Activated CD8-positive, alpha-beta memory T cell treated with anti-CD3 and anti-CD28 coated beads for 24 hours (primary cell): ENCODE measurements around the gene ASB3.
"Not testable (repeated sequence)": the region's sequence is repeated elsewhere in the genome, so short reads cannot be mapped to it uniquely, and the experiment has no call there.

Source experiments
- DNase-seq: peaks from one replicate; pipeline ENCODE4 v3.0.0-alpha.2; 2020

ASB3 gene

DNA sequence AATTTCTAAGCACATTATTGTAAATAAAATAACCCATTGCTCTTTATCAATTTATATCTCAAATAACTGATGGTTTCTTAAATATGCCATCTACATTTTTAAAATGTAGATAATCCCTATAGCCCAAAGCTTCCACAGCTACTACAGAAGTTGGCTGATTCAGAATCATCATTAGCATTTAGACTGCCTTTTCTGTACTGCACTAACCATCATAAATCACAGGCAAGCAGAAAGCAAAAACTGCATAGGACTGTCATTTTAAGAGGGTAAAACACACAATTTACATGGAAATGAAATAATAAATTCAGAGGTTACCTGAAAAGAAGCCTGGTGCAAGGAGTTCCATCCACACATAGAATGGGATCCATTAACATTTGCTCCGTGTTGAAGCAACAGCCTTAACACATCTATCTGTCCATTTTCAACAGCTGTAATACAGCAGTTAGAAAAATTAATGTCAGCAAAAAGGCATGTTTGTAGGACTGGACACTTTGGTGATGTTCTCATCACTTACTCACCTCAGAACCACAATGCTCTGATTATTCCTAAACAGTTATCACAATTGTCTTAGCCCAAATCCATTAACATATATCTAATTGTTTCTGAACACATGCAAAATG, 57.5 kb downstream of the ASB3 start:
- DNase-seq, result no peak

DNA sequence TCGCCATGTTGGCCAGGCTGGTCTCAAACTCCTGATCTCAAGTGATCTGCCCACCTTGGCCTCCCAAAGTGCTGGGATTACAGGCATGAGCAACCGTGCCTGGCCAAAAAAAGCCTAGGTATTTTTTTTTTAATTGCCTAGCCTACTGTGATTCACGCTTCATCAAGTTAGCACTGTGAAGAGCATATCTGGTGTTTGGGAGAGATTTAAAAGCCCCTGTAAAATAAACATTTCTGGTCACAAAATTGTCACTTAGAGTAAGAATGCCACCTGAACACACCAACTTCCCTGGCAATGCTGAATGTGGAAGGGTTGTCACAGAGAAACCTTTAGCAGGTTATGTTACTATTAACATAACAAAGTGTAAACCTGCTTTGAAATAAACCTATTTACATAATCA, 58.8 kb downstream of the ASB3 start:
- no peak for DNase-seq

DNA sequence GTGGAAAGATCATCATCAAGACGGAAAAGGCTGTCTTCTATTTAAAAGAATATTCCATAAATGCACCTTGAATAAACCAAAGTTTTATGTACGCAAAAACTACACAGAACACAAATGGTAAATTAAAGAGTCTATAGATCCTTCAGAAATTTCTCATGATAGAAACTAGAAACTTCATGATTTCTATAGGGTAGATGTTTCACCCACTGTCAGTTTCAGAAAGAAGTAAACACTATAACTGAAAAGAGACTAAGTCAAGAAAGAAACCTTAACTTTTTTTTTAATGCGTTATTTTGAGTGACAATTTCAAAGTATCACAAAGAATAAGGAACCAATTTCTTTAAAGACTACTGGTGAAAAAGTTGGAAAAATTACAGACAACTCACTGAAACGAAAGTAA, 61.1 kb downstream of the ASB3 start:
- DNase-seq, result no peak

DNA sequence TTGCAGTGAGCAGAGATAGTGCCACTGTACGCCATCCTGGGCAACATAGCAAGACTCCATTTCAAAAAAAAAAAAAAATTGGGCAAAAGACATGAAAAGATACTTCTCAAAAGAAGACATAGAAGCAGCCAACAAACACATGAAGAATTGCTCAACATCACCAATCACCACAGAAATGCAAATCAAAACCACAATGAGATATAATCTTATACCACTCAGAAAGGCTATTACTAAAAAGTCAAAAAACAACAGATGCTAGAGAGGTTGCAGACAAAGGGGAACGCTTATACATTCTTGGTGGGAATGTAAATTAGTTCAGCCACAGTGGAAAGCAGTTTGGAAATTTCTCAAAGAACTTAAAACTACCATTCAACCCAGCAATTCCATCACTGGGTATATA, 62.2 kb downstream of the ASB3 start:
- DNase-seq, result no peak

DNA sequence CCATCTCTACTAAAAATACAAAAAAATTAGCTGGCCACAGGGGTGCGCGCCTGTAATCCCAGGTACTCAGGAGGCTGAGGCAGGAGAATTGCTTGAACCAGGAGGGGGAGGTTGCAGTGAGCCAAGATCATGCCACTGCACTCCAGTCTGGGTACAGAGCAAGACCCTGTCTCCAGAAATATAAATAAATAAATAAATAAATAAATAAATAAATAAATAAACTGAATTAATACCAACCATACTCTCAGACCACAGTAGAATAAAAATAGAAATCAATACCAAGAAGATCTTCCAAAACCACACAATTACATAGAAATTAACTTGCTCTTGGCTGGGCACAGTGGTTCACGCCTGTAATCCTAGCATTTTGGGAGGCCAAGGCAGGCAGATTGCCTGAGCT, 65.8 kb downstream of the ASB3 start:
- not testable (repeated sequence) for DNase-seq

DNA sequence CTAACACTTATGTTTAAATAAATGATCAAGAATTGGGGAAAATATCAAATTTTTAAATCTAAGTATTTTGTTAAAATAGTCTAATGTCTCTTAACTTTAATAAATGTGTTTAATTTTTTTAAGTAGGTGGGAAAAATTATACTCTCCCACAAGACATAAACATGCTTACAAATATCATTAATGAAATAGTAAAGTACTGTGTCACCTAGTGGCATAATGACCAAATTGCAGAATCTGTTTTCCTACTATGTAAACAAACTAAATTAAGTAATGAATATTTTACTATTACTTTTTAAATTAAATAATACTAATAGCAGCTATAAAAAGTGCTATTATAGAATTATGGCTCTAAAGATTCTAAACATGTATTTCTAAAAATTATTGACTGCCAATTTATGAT, 71.2 kb downstream of the ASB3 start:
- DNase-seq, result no peak

DNA sequence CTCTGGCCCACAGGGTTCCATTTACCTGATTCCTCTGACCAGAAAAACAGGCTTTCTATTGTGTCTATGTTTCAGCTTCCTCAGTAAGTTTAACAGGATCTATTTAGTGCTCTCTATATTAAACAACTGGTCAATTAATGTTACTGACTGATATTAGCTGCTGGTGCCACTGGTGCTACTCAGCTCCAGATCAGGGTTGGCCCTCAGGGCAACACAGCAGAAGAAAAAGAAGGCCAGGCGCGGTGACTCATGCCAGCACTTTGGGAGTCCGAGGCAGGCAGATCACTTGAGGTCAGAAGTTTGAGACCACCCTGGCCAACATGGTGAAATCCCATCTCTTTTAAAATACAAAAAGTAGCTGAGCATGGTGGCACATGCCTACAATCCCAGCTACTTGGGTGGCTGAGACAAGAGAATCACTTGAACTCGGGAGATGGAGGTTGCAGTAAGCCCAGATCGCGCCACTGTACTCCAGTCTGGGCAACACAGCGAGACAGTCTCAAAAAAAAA, 75.4 kb downstream of the ASB3 start:
- DNase-seq, result no peak

DNA sequence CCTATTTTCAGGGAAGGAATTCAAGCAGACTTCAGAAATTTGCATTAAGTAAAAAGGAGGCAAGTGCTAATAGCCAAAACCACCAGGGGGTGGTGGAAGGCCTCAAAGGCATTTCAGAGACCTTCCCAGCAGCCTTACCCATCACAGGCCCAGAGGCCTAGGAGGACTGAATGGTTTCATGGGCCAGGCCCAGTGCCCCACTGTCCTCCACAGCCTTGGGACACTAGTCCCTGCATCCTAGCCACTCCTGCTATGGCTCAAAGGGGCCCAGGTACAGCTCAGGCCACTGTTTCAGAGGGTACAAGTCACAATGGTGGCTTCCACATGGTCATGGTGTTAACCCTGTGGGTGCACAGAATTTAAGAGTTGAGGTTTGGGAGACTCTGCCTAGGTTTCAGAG, 77.8 kb downstream of the ASB3 start:
- no peak for DNase-seq

DNA sequence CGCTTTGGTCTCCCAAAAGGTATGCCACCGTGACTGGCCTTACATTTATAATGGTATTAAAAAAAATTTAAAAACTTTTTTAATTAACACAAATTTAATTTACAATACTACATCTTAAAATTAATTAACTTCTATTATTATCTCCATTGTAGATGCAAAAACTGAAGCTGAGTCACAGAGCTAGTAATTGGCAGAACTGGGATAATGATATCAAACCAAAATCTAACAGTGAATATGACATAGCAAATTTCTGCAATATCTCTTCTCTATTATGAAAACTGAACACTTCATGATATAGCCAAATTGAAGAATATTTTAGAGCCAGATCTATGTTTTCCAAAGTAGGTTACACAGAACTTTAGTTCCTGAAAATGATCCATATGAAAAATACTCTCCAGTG, 85.5 kb downstream of the ASB3 start:
- DNase-seq, result no peak

DNA sequence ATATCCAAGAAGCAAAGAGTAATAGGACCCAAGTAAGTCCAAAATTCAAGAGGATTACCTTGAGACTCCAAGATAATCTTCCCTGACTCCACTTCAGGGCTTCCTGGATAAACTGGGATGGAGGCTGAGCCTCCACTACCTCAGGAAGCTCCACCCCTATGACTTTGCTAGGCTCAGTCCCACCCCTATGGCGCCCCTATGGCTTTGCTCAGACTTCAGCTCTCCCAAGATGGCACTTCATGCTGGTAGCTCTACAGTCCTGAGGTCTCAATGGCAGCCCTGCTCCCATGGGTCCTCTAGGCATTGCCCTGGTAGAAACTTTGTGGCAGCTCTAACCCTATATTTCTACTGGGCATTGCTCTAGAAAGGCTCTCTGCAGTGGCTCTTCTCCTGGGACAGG, 89.1 kb downstream of the ASB3 start:
- DNase-seq, result no peak

DNA sequence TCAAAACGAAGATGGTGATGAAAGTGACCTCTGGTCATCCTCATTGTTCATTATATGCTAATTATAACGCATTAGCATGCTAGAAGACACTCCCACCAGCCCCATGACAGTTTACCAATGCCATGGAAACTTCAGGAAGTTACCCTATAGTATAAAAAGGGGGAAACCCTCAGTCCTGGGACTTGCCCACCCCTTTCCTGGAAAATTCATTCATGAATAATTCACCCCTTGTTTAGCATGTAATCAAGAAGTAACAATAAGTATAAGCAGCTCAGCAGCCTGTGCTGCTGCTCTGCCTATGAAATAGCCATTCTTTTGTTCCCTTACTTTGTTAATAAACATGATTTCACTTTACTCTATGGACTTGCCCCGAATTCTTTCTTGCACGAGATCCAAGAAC, 89.7 kb downstream of the ASB3 start:
- DNase-seq, result no peak

DNA sequence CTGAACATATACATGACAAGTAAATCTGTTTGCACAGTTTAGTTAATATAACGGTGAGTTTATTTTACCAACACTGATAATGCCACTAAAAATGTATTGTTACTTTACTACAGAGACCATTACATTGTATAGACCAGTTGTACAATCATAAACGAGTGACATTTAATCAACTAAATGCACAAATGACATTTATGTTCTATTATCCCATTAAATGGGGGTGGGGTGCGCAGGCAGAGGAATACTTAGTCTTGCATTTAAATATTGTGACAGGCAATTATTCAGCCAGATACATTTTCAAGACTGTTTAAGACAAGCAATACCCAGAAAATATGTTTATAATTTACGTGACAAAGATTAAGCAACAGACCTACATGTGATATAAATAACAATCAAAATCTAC, 91.2 kb downstream of the ASB3 start:
- DNase-seq, result no peak

DNA sequence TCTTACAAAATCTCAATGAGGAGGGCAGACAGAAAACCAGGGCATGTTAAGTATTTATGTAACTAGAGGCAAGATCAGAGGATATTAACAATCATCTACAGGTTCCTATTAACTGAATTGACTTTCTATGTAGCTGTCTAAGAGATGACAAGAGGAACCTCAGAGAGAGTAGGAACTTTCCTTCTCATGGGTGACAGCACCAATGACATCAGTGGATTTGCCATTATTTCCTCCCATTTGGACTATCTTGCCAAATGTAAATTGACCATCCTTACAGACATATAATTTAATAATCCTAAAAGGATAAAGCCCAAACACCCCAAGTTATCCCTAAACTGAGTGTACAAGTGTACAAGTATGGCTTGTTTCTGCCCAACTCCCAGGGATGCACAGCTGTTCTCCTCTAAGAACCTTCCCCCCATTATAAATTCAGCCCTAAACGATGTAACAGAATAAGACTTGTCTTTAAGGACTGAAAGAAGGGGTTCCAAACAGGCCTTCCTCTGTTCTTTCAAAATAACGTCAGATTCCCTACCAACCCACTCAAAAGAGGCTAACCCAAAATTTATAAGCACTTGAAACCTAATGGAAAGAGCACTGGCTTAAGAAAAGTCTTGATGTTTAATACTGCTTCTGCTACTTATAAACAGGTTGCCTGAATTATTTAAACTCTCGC, 92.5 kb downstream of the ASB3 start:
- DNase-seq, result no peak

DNA sequence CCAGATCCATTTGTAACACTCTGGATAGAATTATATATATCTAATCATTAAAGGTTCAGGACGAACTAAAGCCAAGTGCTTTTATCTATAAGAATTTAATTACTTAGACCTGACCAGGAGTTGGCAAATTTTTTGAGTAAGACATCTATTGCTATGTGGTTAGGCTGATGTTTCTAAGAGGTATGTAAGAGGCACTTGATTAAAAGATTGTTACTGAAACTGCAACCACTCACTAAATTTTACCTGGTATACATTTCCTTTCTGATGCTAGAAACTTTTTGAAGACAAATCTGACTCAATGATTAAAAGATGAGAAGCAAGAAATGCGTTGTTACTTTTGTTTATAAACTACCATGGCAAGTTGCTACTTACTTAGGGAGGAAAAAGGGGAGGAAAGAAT, 95.9 kb downstream of the ASB3 start:
- DNase-seq, result no peak

DNA sequence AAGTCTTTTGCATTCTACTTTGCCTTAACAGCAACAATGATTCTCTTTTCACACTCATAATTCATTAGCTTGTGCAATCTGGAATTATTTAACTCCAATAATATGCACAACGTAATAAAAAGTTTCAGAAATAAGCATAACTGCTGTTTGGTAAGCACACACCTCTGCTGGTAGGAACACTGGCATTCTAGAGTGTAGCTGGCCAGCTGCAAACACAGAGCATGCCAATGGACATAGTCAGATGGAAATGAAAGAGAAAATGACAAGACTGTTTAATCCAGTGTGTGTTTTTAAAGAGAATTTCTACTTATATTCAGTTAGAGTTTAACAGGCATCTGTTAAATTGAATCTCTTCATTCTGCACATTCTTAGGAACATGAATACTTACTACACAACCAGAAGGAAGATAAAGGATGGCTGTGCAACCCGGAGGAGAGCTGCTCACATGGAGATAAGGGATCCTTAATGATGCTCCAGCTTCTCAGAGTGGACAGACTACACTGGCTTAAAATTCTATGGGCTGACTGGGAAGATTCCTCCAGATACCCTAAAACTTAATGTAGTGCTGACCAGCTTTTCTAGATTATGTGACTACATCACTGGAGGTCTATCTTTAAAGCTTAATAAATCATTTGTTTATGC, 113.8 kb downstream of the ASB3 start:
- DNase-seq, result no peak

DNA sequence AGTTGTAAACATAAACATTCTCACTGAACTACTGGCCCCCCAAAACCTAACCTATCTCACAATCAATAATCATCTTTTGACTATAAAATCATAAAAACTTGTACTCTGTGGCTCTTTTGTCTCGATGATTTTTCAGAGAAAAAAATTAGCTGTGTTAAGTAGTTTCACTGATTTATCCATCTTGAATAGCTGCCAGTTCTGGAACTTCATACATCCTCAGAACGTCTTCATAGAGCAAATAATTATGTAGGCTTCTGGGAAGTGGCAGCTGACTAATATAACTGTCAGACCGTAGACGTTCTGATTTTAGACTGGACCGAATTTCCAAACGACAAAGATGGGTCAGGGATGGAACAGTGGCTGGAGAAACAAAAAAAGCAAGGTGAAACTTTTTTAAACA, 116.4 kb downstream of the ASB3 start:
- no peak for DNase-seq

DNA sequence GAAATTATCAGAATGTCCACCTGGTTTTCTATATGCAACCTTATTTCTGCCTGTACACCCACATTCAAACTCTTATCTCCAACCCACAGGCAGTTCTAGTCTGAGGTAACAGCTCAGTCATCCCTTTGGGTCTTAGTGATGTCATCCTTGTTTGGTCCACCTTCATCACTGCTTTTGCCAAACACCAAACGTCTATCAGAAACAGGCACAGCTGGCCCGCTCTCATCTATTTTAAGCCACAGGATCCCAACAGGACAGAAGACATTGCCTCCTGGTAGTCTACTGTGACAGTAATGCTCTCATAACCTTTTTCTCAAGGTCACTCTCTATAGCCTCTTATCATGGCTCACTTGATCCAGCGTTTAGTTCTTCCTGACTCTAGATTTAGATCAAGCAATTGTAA, 118.1 kb downstream of the ASB3 start:
- DNase-seq, result no peak

DNA sequence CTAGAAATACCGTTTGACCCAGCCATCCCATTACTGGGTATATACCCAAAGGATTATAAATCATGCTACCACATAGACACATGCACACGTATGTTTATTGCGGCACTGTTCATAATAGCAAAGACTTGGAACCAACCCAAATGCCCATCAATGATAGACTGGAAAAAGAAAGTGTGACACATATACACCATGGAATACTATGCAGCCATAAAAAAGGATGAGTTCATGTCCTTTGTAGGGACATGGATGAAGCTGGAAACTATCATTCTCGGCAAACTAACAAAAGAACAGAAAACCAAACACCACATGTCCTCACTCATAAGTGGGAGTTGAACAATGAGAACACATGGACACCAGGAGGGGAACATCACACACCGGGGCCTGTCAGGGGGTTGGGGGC, 119.6 kb downstream of the ASB3 start:
- not testable (repeated sequence) for DNase-seq

DNA sequence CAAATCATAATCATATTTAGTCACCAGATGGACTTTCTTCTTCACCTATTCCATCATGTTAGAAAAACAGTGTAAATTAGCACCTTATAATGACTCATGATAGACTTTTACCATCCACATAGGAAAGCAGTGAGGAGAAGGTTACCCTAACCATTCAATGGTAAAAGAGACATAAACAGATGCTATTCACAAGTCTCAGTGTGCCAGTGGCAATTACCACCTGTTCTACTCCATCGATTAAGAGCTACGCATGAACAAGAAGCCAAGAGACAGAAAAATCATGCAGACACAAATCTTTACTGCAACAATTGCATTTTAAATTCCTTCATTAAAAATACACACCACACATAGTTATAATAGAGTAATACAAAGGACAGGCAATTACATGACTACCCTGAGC, 125.9 kb downstream of the ASB3 start:
- DNase-seq, result no peak

DNA sequence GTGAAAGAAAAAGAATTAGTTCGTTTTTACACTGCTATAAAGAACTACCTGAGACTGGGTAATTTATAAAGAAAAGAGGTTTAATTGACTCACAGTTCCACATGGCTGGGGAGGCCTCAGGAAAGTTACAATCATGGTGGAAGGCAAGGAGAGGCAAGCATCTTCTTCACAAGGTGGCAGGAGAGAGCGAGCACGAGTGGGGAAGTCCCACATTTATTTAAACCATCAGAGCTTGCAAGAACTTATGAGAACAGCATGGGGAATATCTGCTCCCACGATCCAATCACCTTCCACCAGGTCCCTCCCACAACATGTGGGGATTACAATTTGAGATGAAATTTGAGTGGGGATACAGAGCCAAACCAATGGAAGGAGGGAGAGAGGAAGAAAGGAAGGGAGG, 128.3 kb downstream of the ASB3 start:
- DNase-seq, result not testable (repeated sequence)

DNA sequence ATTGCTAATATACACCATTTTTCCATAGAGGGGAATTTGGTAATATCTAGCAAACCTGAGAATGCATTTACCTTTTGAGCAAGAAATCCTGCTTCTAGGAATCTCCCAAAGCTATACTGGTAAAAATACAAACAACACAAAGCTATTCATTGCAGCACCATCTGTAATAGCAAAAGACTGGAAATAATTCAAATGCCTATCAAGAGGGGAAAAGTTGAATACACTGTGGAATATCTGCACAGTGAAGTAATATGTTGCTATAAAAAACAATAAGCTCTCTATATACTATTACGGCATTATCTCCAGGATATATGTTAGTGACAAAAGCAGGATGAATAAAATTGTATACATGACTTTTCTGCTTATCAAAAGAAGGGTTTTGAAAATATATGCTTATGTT, 131.5 kb downstream of the ASB3 start:
- DNase-seq, result no peak

DNA sequence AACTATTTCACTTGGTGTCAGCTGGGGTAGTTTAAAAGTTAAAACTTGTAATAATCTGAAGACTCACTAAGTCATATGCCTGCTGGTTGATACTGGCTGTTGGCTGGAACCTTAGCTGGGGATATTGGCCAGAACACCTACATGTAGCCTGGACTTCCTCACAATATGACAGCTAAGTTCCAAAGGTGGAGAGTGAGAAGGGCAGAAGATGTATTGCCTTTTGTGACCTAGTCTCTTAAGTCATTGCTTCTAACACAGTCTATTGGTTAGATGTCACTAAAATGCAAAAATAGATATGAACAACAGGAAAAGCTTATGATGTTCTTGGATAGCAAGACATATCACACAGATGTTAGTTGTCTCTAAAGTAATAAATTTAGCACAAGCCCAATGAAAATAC, 132.4 kb downstream of the ASB3 start:
- DNase-seq, result no peak

DNA sequence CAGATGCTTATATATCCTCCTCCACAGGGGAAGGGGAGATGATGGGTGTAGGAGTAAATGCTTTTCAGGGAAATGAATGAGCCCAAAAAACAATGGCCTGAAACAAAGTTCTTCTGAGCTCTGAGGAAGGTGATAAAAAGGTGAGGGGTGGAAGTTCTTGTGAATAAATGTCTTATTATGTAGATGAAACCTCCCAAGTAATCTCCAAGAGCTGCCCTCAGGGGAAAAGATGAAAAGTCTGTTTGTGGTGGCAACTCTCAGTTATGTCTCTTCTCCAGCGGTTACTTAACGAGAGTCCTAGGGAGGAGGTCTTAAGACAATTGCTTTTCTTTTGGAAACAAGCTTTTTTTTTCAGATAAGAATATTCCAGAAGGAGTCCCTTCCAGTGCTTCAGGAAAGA, 134.6 kb downstream of the ASB3 start:
- DNase-seq, result no peak

DNA sequence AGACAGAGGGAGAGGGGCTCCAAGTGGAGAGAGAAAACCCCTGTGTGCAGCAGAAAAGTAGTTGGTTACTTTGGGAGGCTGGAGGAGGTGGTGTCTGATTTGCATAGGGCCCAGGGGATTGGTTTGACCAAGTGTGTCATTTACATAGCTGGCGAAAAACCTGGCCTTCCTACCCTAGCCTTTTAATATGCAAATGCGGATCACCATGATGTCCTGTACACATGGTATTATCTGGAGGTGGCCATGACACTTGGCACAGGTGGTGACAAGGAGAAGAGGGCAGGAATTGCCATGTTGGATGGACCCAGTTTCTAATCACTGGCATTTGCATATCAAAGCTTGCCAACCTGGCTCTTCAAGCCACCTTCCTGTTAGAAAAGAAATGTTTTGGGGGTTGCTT, 140.0 kb downstream of the ASB3 start:
- no peak for DNase-seq

DNA sequence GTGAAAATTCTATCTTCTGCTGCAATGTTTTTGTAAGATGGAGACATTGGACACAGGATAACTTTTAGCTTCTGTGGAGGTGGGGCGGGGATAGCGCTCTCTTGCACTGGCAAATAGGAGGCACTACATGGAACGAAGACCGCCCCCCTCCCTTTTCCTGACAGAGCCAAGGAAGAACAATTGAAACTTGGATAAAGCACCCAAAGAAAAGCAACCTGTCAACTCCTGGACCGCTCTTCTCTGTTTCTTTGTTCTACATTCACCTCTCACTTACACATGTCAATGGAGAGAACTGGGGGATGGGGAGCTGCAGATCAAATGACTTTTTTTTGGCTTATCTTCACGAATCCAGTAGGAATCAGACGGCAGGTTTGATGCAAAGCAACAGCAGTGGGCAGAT, 145.5 kb downstream of the ASB3 start:
- no peak for DNase-seq
